ENCODE results near the gene PCOLCE2.
"Not testable (repeated sequence)": the region's sequence is repeated elsewhere in the genome, so short reads cannot be mapped to it uniquely, and the experiment has no call there.

PCOLCE2 gene

GRCh38 chr3:142902356-142902755 is 13.5 kb upstream of the PCOLCE2 start:
- DNase-seq (ENCODE audit: low read depth in 2 of 2): no peak

GRCh38 chr3:142898346-142899213 is 9.7 kb upstream of the PCOLCE2 start:
- no peak for DNase-seq (ENCODE audit: low read depth in 2 of 2)

- no peak for DNase-seq (ENCODE audit: low read depth in 2 of 2)
Measured at GRCh38 chr3:142897807-142898206, 8.9 kb upstream of the PCOLCE2 start.

- DNase-seq (ENCODE audit: low read depth in 2 of 2): no peak
Measured at GRCh38 chr3:142896996-142897395, 8.1 kb upstream of the PCOLCE2 start.

GRCh38 chr3:142896201-142896755 is 7.4 kb upstream of the PCOLCE2 start:
- DNase-seq (ENCODE audit: low read depth in 2 of 2): no peak

- no peak for DNase-seq (ENCODE audit: low read depth in 2 of 2)
Measured at GRCh38 chr3:142894493-142894892, 5.6 kb upstream of the PCOLCE2 start.

GRCh38 chr3:142892714-142893113 is 3.8 kb upstream of the PCOLCE2 start:
- no peak for DNase-seq (ENCODE audit: low read depth in 2 of 2)

- no peak for DNase-seq (ENCODE audit: low read depth in 2 of 2)
Measured at GRCh38 chr3:142890592-142890991, 1.7 kb upstream of the PCOLCE2 start.

GRCh38 chr3:142889212-142890014 is 530 bp upstream of the PCOLCE2 start:
- no peak for DNase-seq (ENCODE audit: low read depth in 2 of 2)

GRCh38 chr3:142888099-142888480 is 793 bp downstream of the PCOLCE2 start:
- DNase-seq (ENCODE audit: low read depth in 2 of 2): no peak

GRCh38 chr3:142886940-142887339 is 1.9 kb downstream of the PCOLCE2 start:
- no peak for DNase-seq (ENCODE audit: low read depth in 2 of 2)

- no peak for DNase-seq (ENCODE audit: low read depth in 2 of 2)
Measured at GRCh38 chr3:142886021-142886420, 2.9 kb downstream of the PCOLCE2 start.

- DNase-seq (ENCODE audit: low read depth in 2 of 2): no peak
Measured at GRCh38 chr3:142884531-142884930, 4.4 kb downstream of the PCOLCE2 start.

- DNase-seq (ENCODE audit: low read depth in 2 of 2): not testable (repeated sequence)
Measured at GRCh38 chr3:142883534-142883933, 5.3 kb downstream of the PCOLCE2 start.

- no peak for DNase-seq (ENCODE audit: low read depth in 2 of 2)
Measured at GRCh38 chr3:142881445-142882224, 7.2 kb downstream of the PCOLCE2 start.

GRCh38 chr3:142878649-142879300 is 10.1 kb downstream of the PCOLCE2 start:
- DNase-seq (ENCODE audit: low read depth in 2 of 2): no peak

- DNase-seq (ENCODE audit: low read depth in 2 of 2): no peak
Measured at GRCh38 chr3:142876417-142876816, 12.5 kb downstream of the PCOLCE2 start.

- DNase-seq (ENCODE audit: low read depth in 2 of 2): no peak
Measured at GRCh38 chr3:142875583-142876207, 13.2 kb downstream of the PCOLCE2 start.

- no peak for DNase-seq (ENCODE audit: low read depth in 2 of 2)
Measured at GRCh38 chr3:142875099-142875498, 13.8 kb downstream of the PCOLCE2 start.

- not testable (repeated sequence) for DNase-seq (ENCODE audit: low read depth in 2 of 2)
Measured at GRCh38 chr3:142868382-142868781, 20.5 kb downstream of the PCOLCE2 start.
